HL-60 (cell line): ENCODE data around the gene TENT4B.
A peak's percentile ranks its signal among the peaks of the same experiment; 100 is the strongest.

Source experiments
- DNase-seq, 2 experiments: peaks; one replicate each; pipeline ENCODE4 v3.0.0-alpha.2; 2010 to 2020; ENCODE audit warnings: low read depth in 1 of 2, low spot score in 1 of 2
- H3K27ac ChIP-seq: fragments of 250-450 bp; sonication (Bioruptor Pico); replicated peaks from 2 replicates; pipeline ENCODE4 v1.5.1; 2020; ENCODE audit warnings: mild to moderate bottlenecking, moderate library complexity
- H3K27me3 ChIP-seq: fragments of 250-450 bp; sonication (Bioruptor Pico); 2 replicates; pipeline ENCODE4 v1.5.1; 2021; ENCODE audit warnings: mild to moderate bottlenecking, moderate library complexity; ENCODE audit not compliant: insufficient read depth, poor library complexity, severe bottlenecking
- H3K4me3 ChIP-seq: replicated peaks from 2 replicates; pipeline ENCODE4 v1.5.1; 2011; ENCODE audit warnings: mild to moderate bottlenecking, control low read depth, low read length; ENCODE audit not compliant: insufficient read depth
- CTCF ChIP-seq: IDR thresholded peaks from one replicate; pipeline ENCODE4 v1.5.1; 2011; ENCODE audit warnings: low read length, control low read depth, inconsistent platforms; ENCODE audit not compliant: insufficient read depth
- GABPA ChIP-seq: IDR thresholded peaks from 2 replicates; pipeline ENCODE4 v1.6.1; 2012; ENCODE audit warnings: low read depth
- POLR2AphosphoS5 ChIP-seq: IDR thresholded peaks from 2 replicates; pipeline ENCODE4 v1.6.1; 2012; ENCODE audit warnings: low read depth
- REST ChIP-seq: IDR thresholded peaks from 2 replicates; pipeline ENCODE4 v1.6.1; 2012; ENCODE audit warnings: low read depth; ENCODE audit not compliant: insufficient replicate concordance
- SPI1 ChIP-seq: IDR thresholded peaks from 2 replicates; pipeline ENCODE4 v1.6.1; 2012; ENCODE audit warnings: low read depth, mild to moderate bottlenecking, borderline replicate concordance

Gene TENT4B

GRCh38 chr16:50276801-50277555 lies 123.9 kb downstream of the TENT4B start:
- no peak for DNase-seq
- no peak overlapping the region for H3K4me3 ChIP-seq
- TF ChIP-seq SPI1 (0 out of 2 replicates have a peak, but pooled peaks have one; percentile 3), REST (no peak)
- H3K27me3 ChIP-seq = no peaks in the 10 kb centered on the region
- no peak overlapping the region for H3K27ac ChIP-seq

- DNase-seq = no peak
- H3K27me3 ChIP-seq = no peaks in the 10 kb centered on the region
- peak overlapping the region; percentile 95 for H3K27ac ChIP-seq
- TF ChIP-seq SPI1 (no peak), GABPA (no peak), POLR2AphosphoS5 (no peak), CTCF (no peak), REST (no peak)
- H3K4me3 ChIP-seq = no peak overlapping the region
Measured at GRCh38 chr16:50278251-50278650, 125.1 kb downstream of the TENT4B start.

GRCh38 chr16:50279504-50279865 lies 126.4 kb downstream of the TENT4B start:
- no peak for DNase-seq
- TF ChIP-seq SPI1 (no peak), GABPA (no peak), CTCF (no peak), POLR2AphosphoS5 (no peak), REST (no peak)
- no peaks in the 10 kb centered on the region for H3K27me3 ChIP-seq
- peak overlapping the region; percentile 95 for H3K27ac ChIP-seq
- no peak overlapping the region for H3K4me3 ChIP-seq
